Measurements from ENCODE around the gene PGAP1.

Gene PGAP1

GRCh38 chr2:196792865-196793264 is 133.6 kb downstream of the PGAP1 start:
- no peak for DNase-seq

- peak in 1 of 5 donors; percentile 27 for DNase-seq
Measured at GRCh38 chr2:196783431-196784094, 142.9 kb downstream of the PGAP1 start.

Data from T-helper 1 cell (primary cell).